Activated CD4-positive, CD25-positive, alpha-beta regulatory T cell treated with anti-CD3 and anti-CD28 coated beads, Interleukin-2, amount 50 U/mL, for 72 hours (primary cell): Measurements from ENCODE around the gene ENC1.

Experiments used
- DNase-seq: peaks from one replicate; pipeline ENCODE4 v3.0.0; 2021

The ENC1 gene

GRCh38 chr5:74599148-74599547, 41.4 kb downstream of the ENC1 start:
- DNase-seq = no peak

- no peak for DNase-seq
Observed at GRCh38 chr5:74598731-74599130, 41.8 kb downstream of the ENC1 start.

GRCh38 chr5:74596927-74597326, 43.6 kb downstream of the ENC1 start:
- DNase-seq = no peak

GRCh38 chr5:74595143-74595925, 45.2 kb downstream of the ENC1 start:
- DNase-seq = no peak

GRCh38 chr5:74594137-74595040, 46.1 kb downstream of the ENC1 start:
- no peak for DNase-seq

GRCh38 chr5:74589204-74590056, 51.1 kb downstream of the ENC1 start:
- DNase-seq = no peak

- no peak for DNase-seq
Observed at GRCh38 chr5:74588415-74588814, 52.1 kb downstream of the ENC1 start.

- no peak for DNase-seq
Observed at GRCh38 chr5:74587890-74588289, 52.6 kb downstream of the ENC1 start.

GRCh38 chr5:74587300-74587699, 53.2 kb downstream of the ENC1 start:
- no peak for DNase-seq

GRCh38 chr5:74586856-74587255, 53.7 kb downstream of the ENC1 start:
- no peak for DNase-seq

- DNase-seq = no peak
Observed at GRCh38 chr5:74582853-74583252, 57.7 kb downstream of the ENC1 start.

- no peak for DNase-seq
Observed at GRCh38 chr5:74581988-74582365, 58.6 kb downstream of the ENC1 start.

GRCh38 chr5:74580729-74581109, 59.8 kb downstream of the ENC1 start:
- no peak for DNase-seq

GRCh38 chr5:74579215-74579614, 61.3 kb downstream of the ENC1 start:
- peak; percentile 36 for DNase-seq

- DNase-seq = no peak
Observed at GRCh38 chr5:74578356-74579044, 62.0 kb downstream of the ENC1 start.
